GM23338 (cell line): Measurements from ENCODE around the gene DEPDC5.

ENCODE experiments used
- CREB1 ChIP-seq: fragments of 250-450 bp; sonication (Bioruptor Pico); IDR thresholded peaks from 2 replicates; pipeline ENCODE4 v1.5.0; 2020; ENCODE audit warnings: low read depth, mild to moderate bottlenecking, moderate library complexity
- CTCF ChIP-seq, 2 experiments: fragments of 200-600 bp in 1 of 2; sonication (generic) in 1 of 2; conservative IDR thresholded peaks; 2 replicates each; pipeline versions ENCODE4 v1.5.1 to v1.6.1; 2016 to 2017; ENCODE audit warnings: antibody characterized with exemption in 2 of 2, low read depth in 2 of 2, mild to moderate bottlenecking in 2 of 2, moderate library complexity in 1 of 2
- EZH2 ChIP-seq: fragments of 200-600 bp; sonication (generic); IDR thresholded peaks from one replicate; pipeline ENCODE4 v1.8.0; 2017; ENCODE audit warnings: antibody characterized with exemption, mild to moderate bottlenecking, low read depth; ENCODE audit not compliant: unreplicated experiment
- NANOG ChIP-seq: IDR thresholded peaks from 2 replicates; pipeline ENCODE4 v1.6.1; 2016; ENCODE audit warnings: antibody characterized with exemption, borderline replicate concordance
- POLR2AphosphoS5 ChIP-seq: IDR thresholded peaks from 2 replicates; pipeline ENCODE4 v1.6.1; 2016; ENCODE audit warnings: antibody characterized with exemption, low read depth
- REST ChIP-seq: IDR thresholded peaks from one replicate; pipeline ENCODE4 v1.6.1; 2018; ENCODE audit warnings: antibody characterized with exemption; ENCODE audit not compliant: unreplicated experiment
- TF ChIP-seq, protein P1 (sequence below): IDR thresholded peaks from 2 replicates; pipeline ENCODE4 v1.6.1; 2016; ENCODE audit warnings: antibody characterized with exemption

GRCh38 chr22:31925056-31925455, 171.2 kb downstream of the DEPDC5 start:
- TF ChIP-seq NANOG (no peak), CTCF (conservative IDR thresholded peaks at IDR 0.05; ENCODE audit: low read depth in 2 of 2) (no peak), EZH2 (no peak), POLR2AphosphoS5 (no peak), CREB1 (CRISPR knock-in tag) (no peak), REST (no peak)
- TF ChIP-seq, protein P1, sequence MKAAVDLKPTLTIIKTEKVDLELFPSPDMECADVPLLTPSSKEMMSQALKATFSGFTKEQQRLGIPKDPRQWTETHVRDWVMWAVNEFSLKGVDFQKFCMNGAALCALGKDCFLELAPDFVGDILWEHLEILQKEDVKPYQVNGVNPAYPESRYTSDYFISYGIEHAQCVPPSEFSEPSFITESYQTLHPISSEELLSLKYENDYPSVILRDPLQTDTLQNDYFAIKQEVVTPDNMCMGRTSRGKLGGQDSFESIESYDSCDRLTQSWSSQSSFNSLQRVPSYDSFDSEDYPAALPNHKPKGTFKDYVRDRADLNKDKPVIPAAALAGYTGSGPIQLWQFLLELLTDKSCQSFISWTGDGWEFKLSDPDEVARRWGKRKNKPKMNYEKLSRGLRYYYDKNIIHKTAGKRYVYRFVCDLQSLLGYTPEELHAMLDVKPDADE: no peak
